Smooth muscle cell (in vitro differentiated cells): ENCODE results near the gene INO80D. TPM values are rescaled to one million over a fixed set of nuclear protein-coding genes. Genes with fewer than 3 reads are reported as not detected.

ENCODE experiments used
- DNase-seq: peaks from one replicate; lab custom pipeline; 2025; ENCODE audit not compliant: unreplicated experiment; lab: John Stamatoyannopoulos, UW
- H2AFZ ChIP-seq: fragments of 200-600 bp; sonication (generic); 2 replicates; pipeline ENCODE4 v1.6.0; 2016; ENCODE audit warnings: antibody characterized with exemption, low read depth, mild to moderate bottlenecking
- H3F3A ChIP-seq: fragments of 200-600 bp; sonication (generic); 2 replicates; pipeline ENCODE4 v1.6.0; 2017; ENCODE audit warnings: antibody characterized with exemption, low read depth
- H3K27ac ChIP-seq: fragments of 200-600 bp; sonication (generic); 2 replicates; pipeline ENCODE4 v1.5.1; 2016; ENCODE audit warnings: low read depth, mild to moderate bottlenecking
- H3K27me3 ChIP-seq: fragments of 200-600 bp; sonication (generic); 2 replicates; pipeline ENCODE4 v1.6.1; 2016; ENCODE audit warnings: low read depth, mild to moderate bottlenecking
- H3K36me3 ChIP-seq: fragments of 200-600 bp; sonication (generic); 2 replicates; pipeline ENCODE4 v1.5.1; 2016; ENCODE audit warnings: low read depth
- H3K4me1 ChIP-seq: fragments of 200-600 bp; sonication (generic); 2 replicates; pipeline ENCODE4 v1.5.1; 2016; ENCODE audit warnings: low read depth
- H3K4me2 ChIP-seq: fragments of 200-600 bp; sonication (generic); 2 replicates; pipeline ENCODE4 v1.6.0; 2016; ENCODE audit warnings: mild to moderate bottlenecking
- H3K4me3 ChIP-seq: fragments of 200-600 bp; sonication (generic); 2 replicates; pipeline ENCODE4 v1.5.1; 2016; ENCODE audit warnings: mild to moderate bottlenecking
- H3K79me2 ChIP-seq: fragments of 200-600 bp; sonication (generic); 2 replicates; pipeline ENCODE4 v1.6.0; 2016; ENCODE audit warnings: low read depth, mild to moderate bottlenecking
- H3K9ac ChIP-seq: fragments of 200-600 bp; sonication (generic); 2 replicates; pipeline ENCODE4 v1.6.0; 2016; ENCODE audit warnings: low read depth
- H3K9me3 ChIP-seq: fragments of 200-600 bp; sonication (generic); replicated peaks from 2 replicates; pipeline ENCODE4 v1.5.1; 2016; ENCODE audit warnings: low read depth
- H4K20me1 ChIP-seq: fragments of 200-600 bp; sonication (generic); 2 replicates; pipeline ENCODE4 v1.6.0; 2016; ENCODE audit warnings: low read depth
- WGBS: methylation state at CpG from one replicate; pipeline ENCODE4 v1.1.7; 2016; ENCODE audit warnings: low lambda C conversion rate; 5-methylcytosine and 5-hydroxymethylcytosine counted together
- polyA plus RNA-seq: library from polyadenylated mRNA; unstranded; fragments of >200 nt; fragmentation: Nextera tagmentation; extraction: Ambion mirVana; gene quantifications from 2 replicates; pipeline ENCODE4 v1.2.1, GENCODE V29; 2016
- small RNA-seq: library from RNA; depleted of rRNA; stranded (forward); fragments of <200 nt; gene quantifications from one replicate; pipeline ENCODE3, GENCODE V24; 2014
- total RNA-seq: library from RNA; depleted of rRNA; stranded (reverse); fragments of >200 nt; gene quantifications from 2 replicates; pipeline ENCODE4 v1.2.3, GENCODE V29; 2014
- TF ChIP-seq, protein P1 (sequence below): fragments of 200-600 bp; sonication (generic); IDR thresholded peaks from 2 replicates; pipeline ENCODE4 v1.5.1; 2017; ENCODE audit warnings: borderline replicate concordance, mild to moderate bottlenecking, antibody characterized with exemption; ENCODE audit not compliant: insufficient read depth, poor library complexity, severe bottlenecking

The INO80D gene
- total and polyA plus RNA-seq, 2 experiments from 2014 or later = 1.4 to 9.1 TPM

- TF ChIP-seq, protein P1, sequence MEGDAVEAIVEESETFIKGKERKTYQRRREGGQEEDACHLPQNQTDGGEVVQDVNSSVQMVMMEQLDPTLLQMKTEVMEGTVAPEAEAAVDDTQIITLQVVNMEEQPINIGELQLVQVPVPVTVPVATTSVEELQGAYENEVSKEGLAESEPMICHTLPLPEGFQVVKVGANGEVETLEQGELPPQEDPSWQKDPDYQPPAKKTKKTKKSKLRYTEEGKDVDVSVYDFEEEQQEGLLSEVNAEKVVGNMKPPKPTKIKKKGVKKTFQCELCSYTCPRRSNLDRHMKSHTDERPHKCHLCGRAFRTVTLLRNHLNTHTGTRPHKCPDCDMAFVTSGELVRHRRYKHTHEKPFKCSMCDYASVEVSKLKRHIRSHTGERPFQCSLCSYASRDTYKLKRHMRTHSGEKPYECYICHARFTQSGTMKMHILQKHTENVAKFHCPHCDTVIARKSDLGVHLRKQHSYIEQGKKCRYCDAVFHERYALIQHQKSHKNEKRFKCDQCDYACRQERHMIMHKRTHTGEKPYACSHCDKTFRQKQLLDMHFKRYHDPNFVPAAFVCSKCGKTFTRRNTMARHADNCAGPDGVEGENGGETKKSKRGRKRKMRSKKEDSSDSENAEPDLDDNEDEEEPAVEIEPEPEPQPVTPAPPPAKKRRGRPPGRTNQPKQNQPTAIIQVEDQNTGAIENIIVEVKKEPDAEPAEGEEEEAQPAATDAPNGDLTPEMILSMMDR = peak; percentile 96
- H3K36me3 ChIP-seq = no peaks in the 10 kb centered on the region
- no peaks in the 10 kb centered on the region for H4K20me1 ChIP-seq
- DNase-seq = peak; percentile 37
- no peak overlapping the region for H2AFZ ChIP-seq
- no peaks in the 10 kb centered on the region for H3K9me3 ChIP-seq
- 27% methylated on average over 15 of the region's 15 CpGs for WGBS
- no peaks in the 10 kb centered on the region for H3K27me3 ChIP-seq
- H3K4me1 ChIP-seq = no peaks in the 10 kb centered on the region
- H3K4me2 ChIP-seq = peak overlapping the region; percentile 72
- no peak overlapping the region for H3K4me3 ChIP-seq
- H3K9ac ChIP-seq = no peak overlapping the region
- no peaks in the 10 kb centered on the region for H3F3A ChIP-seq
- H3K27ac ChIP-seq = no peak overlapping the region
- H3K79me2 ChIP-seq = no peaks in the 10 kb centered on the region
Measured at GRCh38 chr2:205947621-205948495, 138.1 kb downstream of the INO80D start.

DNA sequence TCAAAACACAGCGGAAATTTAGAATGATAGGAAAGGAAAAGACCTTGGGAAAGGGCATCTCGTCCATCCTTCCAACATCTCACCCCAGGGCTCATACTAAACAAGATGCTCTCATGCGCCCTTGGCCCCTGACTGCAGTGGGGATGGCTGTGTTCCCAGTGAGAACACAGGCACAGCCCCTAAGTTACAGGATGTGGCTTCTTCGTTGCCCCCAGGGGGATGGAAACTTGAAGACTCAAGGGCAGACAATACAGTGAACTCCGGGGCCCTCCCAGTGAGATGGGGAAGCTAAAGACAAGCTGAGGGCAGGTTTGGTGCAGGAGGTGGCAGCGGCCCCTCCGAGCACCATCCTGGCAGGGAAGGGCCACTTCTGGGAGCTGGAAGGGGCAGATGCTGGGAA, 139.7 kb downstream of the INO80D start:
- H3K79me2 ChIP-seq = no peaks in the 10 kb centered on the region
- H4K20me1 ChIP-seq = no peaks in the 10 kb centered on the region
- H3F3A ChIP-seq = no peaks in the 10 kb centered on the region
- DNase-seq = no peak
- no peaks in the 10 kb centered on the region for H3K4me1 ChIP-seq
- H3K27ac ChIP-seq = no peak overlapping the region
- TF ChIP-seq, protein P1 = no peak
- H3K4me3 ChIP-seq = no peak overlapping the region
- H3K9me3 ChIP-seq = no peaks in the 10 kb centered on the region
- H3K4me2 ChIP-seq = no peak overlapping the region
- H3K36me3 ChIP-seq = no peaks in the 10 kb centered on the region
- no peak overlapping the region for H3K9ac ChIP-seq
- 91% methylated on average over 7 of the region's 7 CpGs for WGBS
- no peak overlapping the region for H2AFZ ChIP-seq
- H3K27me3 ChIP-seq = no peaks in the 10 kb centered on the region

Small RNA genes within 50 kb of the gene (small RNA-seq; reads per million reads assigned to genes)
- gene RF00006 (not detected), gene RF00019 (not detected)

Other genes with a start within 250 kb of the INO80D start
- gene NDUFS1, start 73.3 kb upstream of the INO80D start, total RNA-seq = 101 and 182 TPM in 2 replicates
- gene NDUFS1, start 73.3 kb upstream of the INO80D start, polyA plus RNA-seq = 59.0 and 62.0 TPM in 2 replicates
- gene EEF1B2, start 73.7 kb upstream of the INO80D start, total RNA-seq = 401 and 449 TPM in 2 replicates
- gene EEF1B2, start 73.7 kb upstream of the INO80D start, polyA plus RNA-seq = 322 and 336 TPM in 2 replicates
- gene ZDBF2, start 188.5 kb upstream of the INO80D start, total RNA-seq = 22.7 and 29.4 TPM in 2 replicates
- gene ZDBF2, start 188.5 kb upstream of the INO80D start, polyA plus RNA-seq = 2.8 TPM in 2 replicates